NCI-H1417 (cell line): ENCODE measurements around the gene PSMD1.

Source experiments
- DNase-seq, 3 experiments: peaks; one replicate each; lab custom pipeline; 2025; lab: John Stamatoyannopoulos, UW

The PSMD1 gene

GRCh38 chr2:231207734-231208133 is 151.1 kb downstream of the PSMD1 start:
- no peak for DNase-seq

- no peak for DNase-seq
Observed at GRCh38 chr2:231210782-231211181, 154.1 kb downstream of the PSMD1 start.

GRCh38 chr2:231211486-231211885 is 154.8 kb downstream of the PSMD1 start:
- no peak for DNase-seq

- no peak for DNase-seq
Observed at GRCh38 chr2:231212329-231212845, 155.7 kb downstream of the PSMD1 start.

- no peak for DNase-seq
Observed at GRCh38 chr2:231213931-231214642, 157.4 kb downstream of the PSMD1 start.

GRCh38 chr2:231218366-231218765 is 161.7 kb downstream of the PSMD1 start:
- no peak for DNase-seq

GRCh38 chr2:231219289-231219688 is 162.6 kb downstream of the PSMD1 start:
- DNase-seq = no peak

- no peak for DNase-seq
Observed at GRCh38 chr2:231221761-231222160, 165.1 kb downstream of the PSMD1 start.
